HepG2 (cell line): Measurements from ENCODE around the gene ACTR3. TPM values are rescaled to one million over a fixed set of nuclear protein-coding genes. Genes with fewer than 3 reads are reported as not detected.

Experiments used
- ARNTL ChIP-seq: sonication (generic); formaldehyde crosslinking; IDR thresholded peaks from 2 replicates; pipeline ENCODE4 v1.4.0; 2020; ENCODE audit warnings: mild to moderate bottlenecking, missing genetic modification reagents
- BRD4 ChIP-seq: sonication (generic); formaldehyde crosslinking; IDR thresholded peaks from 2 replicates; pipeline ENCODE4 v1.4.0; 2020; ENCODE audit warnings: missing genetic modification reagents
- CREM ChIP-seq, 2 experiments: sonication (generic) in 1 of 2; formaldehyde crosslinking in 1 of 2; IDR thresholded peaks; 2 replicates each; pipeline versions ENCODE4 v1.4.0 to v1.6.1; 2016 to 2020; ENCODE audit warnings: antibody characterized with exemption in 1 of 2, mild to moderate bottlenecking in 1 of 2, missing genetic modification reagents in 1 of 2
- FIP1L1 ChIP-seq: fragments of 200-400 bp; formaldehyde crosslinking; IDR thresholded peaks from 2 replicates; pipeline ENCODE4 v1.6.1; 2018; ENCODE audit warnings: low read depth, mild to moderate bottlenecking, low read length, moderate library complexity, borderline replicate concordance; ENCODE audit not compliant: insufficient read depth
- GABPA ChIP-seq, 2 experiments: IDR thresholded peaks; 2 replicates each; pipeline ENCODE4 v1.6.1; 2011 to 2016; ENCODE audit warnings: low read depth in 2 of 2, low read length in 1 of 2, missing biosample characterization in 1 of 2, missing genetic modification characterization in 1 of 2
- HDAC1 ChIP-seq: sonication (generic); formaldehyde crosslinking; IDR thresholded peaks from 2 replicates; pipeline ENCODE4 v1.5.1; 2020; ENCODE audit warnings: mild to moderate bottlenecking, missing genetic modification reagents
- JUN ChIP-seq: sonication (generic); formaldehyde crosslinking; IDR thresholded peaks from 2 replicates; pipeline ENCODE4 v1.4.0; 2020; ENCODE audit warnings: mild to moderate bottlenecking, missing genetic modification reagents
- KLF15 ChIP-seq: sonication (generic); formaldehyde crosslinking; IDR thresholded peaks from 2 replicates; pipeline ENCODE4 v1.8.1; 2023; ENCODE audit warnings: borderline replicate concordance, mild to moderate bottlenecking, inconsistent platforms, missing genetic modification reagents, mixed read lengths
- MXI1 ChIP-seq: IDR thresholded peaks from 3 replicates; pipeline ENCODE4 v1.6.1; 2012; ENCODE audit warnings: low read depth, low read length, inconsistent platforms, borderline replicate concordance
- NFKB2 ChIP-seq: sonication (generic); formaldehyde crosslinking; IDR thresholded peaks from 2 replicates; pipeline ENCODE4 v1.4.0; 2020; ENCODE audit warnings: missing genetic modification reagents, borderline replicate concordance
- NFRKB ChIP-seq: fragments of 450-650 bp; IDR thresholded peaks from 2 replicates; pipeline ENCODE4 v1.6.1; 2017
- NR2F6 ChIP-seq, 2 experiments: IDR thresholded peaks; 2 replicates each; pipeline ENCODE4 v1.6.1; 2016; ENCODE audit warnings: antibody characterized with exemption in 1 of 2, mild to moderate bottlenecking in 1 of 2
- RBFOX2 ChIP-seq: fragments of 200-400 bp; formaldehyde crosslinking; IDR thresholded peaks from 2 replicates; pipeline ENCODE4 v1.6.1; 2017; ENCODE audit warnings: low read depth, mild to moderate bottlenecking, low read length
- RFXANK ChIP-seq: IDR thresholded peaks from 2 replicates; pipeline ENCODE4 v1.6.1; 2016
- TAF15 ChIP-seq: fragments of 200-400 bp; formaldehyde crosslinking; IDR thresholded peaks from one replicate; pipeline ENCODE4 v1.6.1; 2018; ENCODE audit warnings: mild to moderate bottlenecking, low read depth, low read length; ENCODE audit not compliant: poor library complexity, severe bottlenecking
- ZEB1 ChIP-seq: IDR thresholded peaks from 2 replicates; pipeline ENCODE4 v1.6.1; 2012; ENCODE audit warnings: mild to moderate bottlenecking, low read depth, inconsistent platforms; ENCODE audit not compliant: insufficient replicate concordance
- ZFP41 ChIP-seq: sonication (generic); formaldehyde crosslinking; IDR thresholded peaks from 2 replicates; pipeline ENCODE4 v1.4.0; 2020; ENCODE audit warnings: mild to moderate bottlenecking, missing genetic modification reagents, borderline replicate concordance
- ZNF274 ChIP-seq: sonication (generic); formaldehyde crosslinking; IDR thresholded peaks from 2 replicates; pipeline ENCODE4 v1.5.1; 2020; ENCODE audit warnings: mild to moderate bottlenecking, missing genetic modification reagents
- ZNF382 ChIP-seq: sonication (generic); formaldehyde crosslinking; IDR thresholded peaks from 2 replicates; pipeline ENCODE4 v1.5.0; 2020; ENCODE audit warnings: missing genetic modification reagents, mild to moderate bottlenecking, borderline replicate concordance
- ZNF768 ChIP-seq: sonication (generic); formaldehyde crosslinking; IDR thresholded peaks from 2 replicates; pipeline ENCODE4 v1.4.0; 2020; ENCODE audit warnings: missing genetic modification reagents
- ZNF776 ChIP-seq: sonication (generic); formaldehyde crosslinking; IDR thresholded peaks from 2 replicates; pipeline ENCODE4 v1.4.0; 2020; ENCODE audit warnings: mild to moderate bottlenecking, missing genetic modification reagents
- ZSCAN29 ChIP-seq: sonication (generic); formaldehyde crosslinking; conservative IDR thresholded peaks from 2 replicates; pipeline ENCODE4 v1.4.0; 2020; ENCODE audit warnings: mild to moderate bottlenecking, missing genetic modification reagents
- polyA plus RNA-seq, 8 experiments: library from polyadenylated mRNA; depleted of rRNA in 3 of 8; stranded (reverse) in 7 of 8; unstranded in 1 of 8; fragments of >200 nt; fragmentation: Illumina TruSeq in 4 of 8; extraction: Trizol in 4 of 8; gene quantifications; 2 replicates each; pipeline versions ENCODE4 v1.2.1 to v1.2.3, GENCODE V29; 2011 to 2016; ENCODE audit warnings: low read depth in 4 of 8, missing spikeins in 1 of 8, mixed read lengths in 1 of 8; ENCODE audit not compliant: insufficient read depth in 1 of 8
- total RNA-seq, 5 experiments: library from RNA; depleted of rRNA; stranded (reverse); fragments of >200 nt; fragmentation: Illumina TruSeq; extraction: Trizol; gene quantifications; 2 replicates each; pipeline ENCODE4 v1.2.3, GENCODE V29; 2016; ENCODE audit warnings: low read depth in 1 of 5
- TF ChIP-seq, protein P1 (sequence below): sonication (generic); formaldehyde crosslinking; IDR thresholded peaks from 2 replicates; pipeline ENCODE4 v1.4.0; 2020; ENCODE audit warnings: mild to moderate bottlenecking, missing genetic modification reagents, borderline replicate concordance
- TF ChIP-seq, protein P2 (sequence below): sonication (generic); formaldehyde crosslinking; IDR thresholded peaks from 2 replicates; pipeline ENCODE4 v1.8.1; 2023; ENCODE audit warnings: missing genetic modification reagents, inconsistent platforms, borderline replicate concordance

Gene ACTR3
- total and polyA plus RNA-seq, 2 of the 13 experiments (the other 11 are each of a cell fraction or from before 2014, with no cell fraction given), result 123 to 225 TPM

DNA sequence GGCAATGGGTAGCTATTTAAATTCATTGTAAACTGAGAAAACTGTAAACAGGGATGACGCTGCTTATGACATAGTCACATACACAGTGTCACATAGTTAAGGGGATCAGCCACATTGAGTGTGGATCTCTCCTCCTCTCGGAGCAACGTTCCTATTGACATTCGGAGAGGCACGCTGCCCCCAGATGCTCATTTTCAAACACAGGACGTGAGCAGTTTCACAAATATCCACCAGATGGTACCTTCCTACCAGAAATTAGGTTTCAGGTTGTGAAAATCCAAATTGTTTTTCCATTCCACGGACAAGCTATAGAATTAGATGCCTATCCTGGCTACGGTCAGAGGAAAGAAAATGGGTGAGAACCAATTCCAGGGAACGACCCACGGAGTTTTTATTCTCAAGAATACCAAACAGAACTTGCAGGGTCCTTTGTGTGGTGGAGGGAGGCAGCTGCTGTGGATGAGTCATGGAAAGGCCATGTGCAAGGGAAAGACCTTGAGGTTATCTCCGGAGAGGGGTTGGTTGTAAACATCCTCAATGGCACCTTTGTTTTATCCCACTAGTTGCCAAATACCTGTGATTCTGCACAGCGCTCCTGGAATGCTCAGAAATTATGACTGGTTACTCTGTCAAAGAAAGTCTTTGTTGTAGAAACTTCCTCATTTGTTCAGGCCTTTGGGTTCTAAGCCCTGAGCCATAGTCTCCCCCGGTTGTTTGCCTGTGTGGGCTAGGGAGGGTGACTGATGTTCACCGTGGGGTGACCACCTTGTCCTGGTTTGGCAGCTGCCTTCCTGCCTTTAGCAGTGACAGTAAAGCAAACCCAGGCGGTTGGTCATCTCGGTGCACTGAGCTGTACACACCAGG is 88.0 kb downstream of the ACTR3 start (continued):
- TF ChIP-seq, protein P1, sequence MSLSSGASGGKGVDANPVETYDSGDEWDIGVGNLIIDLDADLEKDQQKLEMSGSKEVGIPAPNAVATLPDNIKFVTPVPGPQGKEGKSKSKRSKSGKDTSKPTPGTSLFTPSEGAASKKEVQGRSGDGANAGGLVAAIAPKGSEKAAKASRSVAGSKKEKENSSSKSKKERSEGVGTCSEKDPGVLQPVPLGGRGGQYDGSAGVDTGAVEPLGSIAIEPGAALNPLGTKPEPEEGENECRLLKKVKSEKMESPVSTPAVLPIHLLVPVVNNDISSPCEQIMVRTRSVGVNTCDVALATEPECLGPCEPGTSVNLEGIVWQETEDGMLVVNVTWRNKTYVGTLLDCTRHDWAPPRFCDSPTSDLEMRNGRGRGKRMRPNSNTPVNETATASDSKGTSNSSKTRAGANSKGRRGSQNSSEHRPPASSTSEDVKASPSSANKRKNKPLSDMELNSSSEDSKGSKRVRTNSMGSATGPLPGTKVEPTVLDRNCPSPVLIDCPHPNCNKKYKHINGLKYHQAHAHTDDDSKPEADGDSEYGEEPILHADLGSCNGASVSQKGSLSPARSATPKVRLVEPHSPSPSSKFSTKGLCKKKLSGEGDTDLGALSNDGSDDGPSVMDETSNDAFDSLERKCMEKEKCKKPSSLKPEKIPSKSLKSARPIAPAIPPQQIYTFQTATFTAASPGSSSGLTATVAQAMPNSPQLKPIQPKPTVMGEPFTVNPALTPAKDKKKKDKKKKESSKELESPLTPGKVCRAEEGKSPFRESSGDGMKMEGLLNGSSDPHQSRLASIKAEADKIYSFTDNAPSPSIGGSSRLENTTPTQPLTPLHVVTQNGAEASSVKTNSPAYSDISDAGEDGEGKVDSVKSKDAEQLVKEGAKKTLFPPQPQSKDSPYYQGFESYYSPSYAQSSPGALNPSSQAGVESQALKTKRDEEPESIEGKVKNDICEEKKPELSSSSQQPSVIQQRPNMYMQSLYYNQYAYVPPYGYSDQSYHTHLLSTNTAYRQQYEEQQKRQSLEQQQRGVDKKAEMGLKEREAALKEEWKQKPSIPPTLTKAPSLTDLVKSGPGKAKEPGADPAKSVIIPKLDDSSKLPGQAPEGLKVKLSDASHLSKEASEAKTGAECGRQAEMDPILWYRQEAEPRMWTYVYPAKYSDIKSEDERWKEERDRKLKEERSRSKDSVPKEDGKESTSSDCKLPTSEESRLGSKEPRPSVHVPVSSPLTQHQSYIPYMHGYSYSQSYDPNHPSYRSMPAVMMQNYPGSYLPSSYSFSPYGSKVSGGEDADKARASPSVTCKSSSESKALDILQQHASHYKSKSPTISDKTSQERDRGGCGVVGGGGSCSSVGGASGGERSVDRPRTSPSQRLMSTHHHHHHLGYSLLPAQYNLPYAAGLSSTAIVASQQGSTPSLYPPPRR (CRISPR knock-in tag), result peak; percentile 82
- no peak for TF ChIP-seq ZNF776
- TF ChIP-seq ZNF768 (CRISPR knock-in tag), result no peak
- peak; percentile 6; the same call in 1 of the 2 replicates for TF ChIP-seq RBFOX2
- peak; percentile 90 for TF ChIP-seq CREM (IDR thresholded peaks at IDR 0.05)
- TF ChIP-seq CREM (CRISPR knock-in tag; IDR thresholded peaks at IDR 0.05), result no peak
- TF ChIP-seq BRD4 (CRISPR knock-in tag), result peak; percentile 94
- TF ChIP-seq GABPA (IDR thresholded peaks at IDR 0.05; ENCODE audit: low read depth, low read length), result no peak
- TF ChIP-seq GABPA (CRISPR knock-in tag; IDR thresholded peaks at IDR 0.05; ENCODE audit: low read depth), result peak; percentile 55
- TF ChIP-seq NFKB2 (CRISPR knock-in tag), result no peak; the same call in 1 of the 2 replicates
- TF ChIP-seq ZEB1, result peak; percentile 92
- TF ChIP-seq ZNF274, result peak; percentile 86
- TF ChIP-seq ZSCAN29 (CRISPR knock-in tag), result peak; percentile 96; the same call in 1 of the 2 replicates
- peak; percentile 82 for TF ChIP-seq HDAC1 (CRISPR knock-in tag)
- TF ChIP-seq NFRKB, result no peak
- no peak; the same call in 1 of the 2 replicates for TF ChIP-seq ZFP41 (CRISPR knock-in tag)
- TF ChIP-seq ZNF382 (CRISPR knock-in tag), result no peak
- TF ChIP-seq TAF15, result no peak
- TF ChIP-seq RFXANK (CRISPR knock-in tag), result no peak
- peak; percentile 94 for TF ChIP-seq NR2F6 (IDR thresholded peaks at IDR 0.05)
- peak; percentile 71 for TF ChIP-seq NR2F6 (CRISPR knock-in tag; IDR thresholded peaks at IDR 0.05)
- TF ChIP-seq MXI1, result peak; percentile 70; the same call in 2 of the 3 replicates
- 0 out of 2 replicates have a peak, but pooled peaks have one; percentile 9 for TF ChIP-seq KLF15 (CRISPR knock-in tag)
- peak; percentile 98 for TF ChIP-seq JUN (CRISPR knock-in tag)
- no peak for TF ChIP-seq FIP1L1
- TF ChIP-seq, protein P2, sequence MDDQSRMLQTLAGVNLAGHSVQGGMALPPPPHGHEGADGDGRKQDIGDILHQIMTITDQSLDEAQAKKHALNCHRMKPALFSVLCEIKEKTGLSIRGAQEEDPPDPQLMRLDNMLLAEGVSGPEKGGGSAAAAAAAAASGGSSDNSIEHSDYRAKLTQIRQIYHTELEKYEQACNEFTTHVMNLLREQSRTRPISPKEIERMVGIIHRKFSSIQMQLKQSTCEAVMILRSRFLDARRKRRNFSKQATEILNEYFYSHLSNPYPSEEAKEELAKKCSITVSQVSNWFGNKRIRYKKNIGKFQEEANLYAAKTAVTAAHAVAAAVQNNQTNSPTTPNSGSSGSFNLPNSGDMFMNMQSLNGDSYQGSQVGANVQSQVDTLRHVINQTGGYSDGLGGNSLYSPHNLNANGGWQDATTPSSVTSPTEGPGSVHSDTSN (CRISPR knock-in tag), result no peak
- peak; percentile 98 for TF ChIP-seq ARNTL (CRISPR knock-in tag)
